Measurements from ENCODE around the gene AFF3.
A peak's percentile ranks its signal among the peaks of the same experiment; 100 is the strongest.

AFF3 gene

GRCh38 chr2:99571533-99571932, 570.9 kb downstream of the AFF3 start:
- DNase-seq, result peak; percentile 88

- no peak for DNase-seq
Measured at GRCh38 chr2:99571021-99571420, 571.4 kb downstream of the AFF3 start.

- peak; percentile 2 for DNase-seq
Measured at GRCh38 chr2:99569386-99569785, 573.0 kb downstream of the AFF3 start.

- DNase-seq, result no peak
Measured at GRCh38 chr2:99565227-99565626, 577.2 kb downstream of the AFF3 start.

- DNase-seq, result no peak
Measured at GRCh38 chr2:99562516-99562915, 579.9 kb downstream of the AFF3 start.

- no peak for DNase-seq
Measured at GRCh38 chr2:99561804-99562203, 580.6 kb downstream of the AFF3 start.

- peak; percentile 69 for DNase-seq
Measured at GRCh38 chr2:99559075-99559662, 583.2 kb downstream of the AFF3 start.

GRCh38 chr2:99555404-99555803, 587.0 kb downstream of the AFF3 start:
- no peak for DNase-seq

GRCh38 chr2:99554871-99555270, 587.5 kb downstream of the AFF3 start:
- no peak for DNase-seq

- DNase-seq, result peak; percentile 11
Measured at GRCh38 chr2:99554238-99554637, 588.2 kb downstream of the AFF3 start.

- peak; percentile 50 for DNase-seq
Measured at GRCh38 chr2:99552529-99552928, 589.9 kb downstream of the AFF3 start.

- DNase-seq, result no peak
Measured at GRCh38 chr2:99550368-99550767, 592.0 kb downstream of the AFF3 start.

- no peak for DNase-seq
Measured at GRCh38 chr2:99545604-99546003, 596.8 kb downstream of the AFF3 start.

GRCh38 chr2:99545066-99545465, 597.3 kb downstream of the AFF3 start:
- DNase-seq, result no peak

- DNase-seq, result no peak
Measured at GRCh38 chr2:99544608-99545007, 597.8 kb downstream of the AFF3 start.

- no peak for DNase-seq
Measured at GRCh38 chr2:99543247-99543646, 599.1 kb downstream of the AFF3 start.

GRCh38 chr2:99537910-99538485, 604.4 kb downstream of the AFF3 start:
- DNase-seq, result no peak

GRCh38 chr2:99524056-99524455, 618.3 kb downstream of the AFF3 start:
- no peak for DNase-seq

GRCh38 chr2:99522157-99522556, 620.2 kb downstream of the AFF3 start:
- DNase-seq, result no peak

- DNase-seq, result no peak
Measured at GRCh38 chr2:99520813-99521212, 621.6 kb downstream of the AFF3 start.

- DNase-seq, result no peak
Measured at GRCh38 chr2:99520195-99520594, 622.2 kb downstream of the AFF3 start.

GRCh38 chr2:99514357-99514756, 628.0 kb downstream of the AFF3 start:
- no peak for DNase-seq

- no peak for DNase-seq
Measured at GRCh38 chr2:99512181-99512591, 630.2 kb downstream of the AFF3 start.

GRCh38 chr2:99509387-99509786, 633.0 kb downstream of the AFF3 start:
- DNase-seq, result no peak
